ENCODE data around the gene PARD3B. TPM values are rescaled to one million over a fixed set of nuclear protein-coding genes. Genes with fewer than 3 reads are reported as not detected.

Gene PARD3B
- total and polyA plus RNA-seq, 2 of the 4 experiments (the other 2 are of a cell fraction) = 3.3 to 15.6 TPM

DNA sequence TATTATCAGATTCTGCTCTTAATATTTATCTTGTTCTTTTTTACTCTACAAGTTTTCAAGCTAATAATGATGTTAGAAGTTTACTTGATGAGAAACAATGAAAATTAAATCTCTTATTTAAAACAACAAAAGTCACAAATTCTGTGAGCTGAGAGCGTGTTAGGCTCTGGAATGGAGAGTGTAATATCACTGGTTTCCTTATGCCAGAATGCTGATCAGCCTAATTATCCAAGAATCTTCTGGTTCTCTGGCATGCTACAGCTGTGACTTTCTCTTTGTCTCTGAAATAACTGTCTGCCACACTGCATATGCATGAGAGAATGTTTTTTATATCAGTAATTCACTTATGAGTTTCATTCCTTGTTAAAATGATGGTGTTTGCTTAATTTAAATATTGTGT, 236.7 kb downstream of the PARD3B start:
- no CpG with 5 or more reads among the region's 1 CpG for WGBS, 2 experiments (ENCODE audit: extremely low coverage in 2 of 2, insufficient read length in 1 of 2)
- CTCF ChIA-PET = no interaction called here

More for the DNA sequence above, 236.7 kb downstream of the PARD3B start:
- Histone ChIP-seq H2BK15ac (ENCODE audit: low read depth, low read length) (no peak overlapping the region), H2AK9ac (replicated peaks; ENCODE audit: low read depth, low read length, poor library complexity) (no peak overlapping the region), H3K9me1 (ENCODE audit: insufficient read depth, low read length) (no peaks in the 10 kb centered on the region), H4K5ac (ENCODE audit: low read depth, low read length) (no peak overlapping the region), H3K9me3 (ENCODE audit: control insufficient read depth, insufficient read depth, low read length) (no peaks in the 10 kb centered on the region), H3K18ac (ENCODE audit: low read depth, low read length) (no peak overlapping the region), H4K8ac (ENCODE audit: low read depth in 2 of 2, low read length in 2 of 2) (no peak overlapping the region), H3K23ac (ENCODE audit: low read depth, low read length) (no peak overlapping the region), H3K36me3 (ENCODE audit: control insufficient read depth, insufficient read depth, low read length) (no peaks in the 10 kb centered on the region), H3K27ac (ENCODE audit: insufficient read depth, low read length) (no peak overlapping the region), H3K4me3 (ENCODE audit: insufficient read depth, low read depth, low read length) (no peak overlapping the region), H2AFZ (replicated peaks; ENCODE audit: low read length, poor library complexity) (no peak overlapping the region), H4K91ac (ENCODE audit: insufficient read depth, low read depth, low read length) (no peak overlapping the region), H3K4me2 (ENCODE audit: low read depth, low read length) (no peak overlapping the region), H2BK5ac (ENCODE audit: low read depth, low read length, poor library complexity, severe bottlenecking) (no peak overlapping the region), H3K79me1 (ENCODE audit: low read depth in 1 of 2, low read length in 2 of 2) (peaks cover 19 to 24% of the 10 kb centered on the region in 2 experiments), H3K4ac (ENCODE audit: low read depth, low read length) (no peak overlapping the region), H2AK5ac (ENCODE audit: low read depth, low read length) (no peak overlapping the region), H3K14ac (replicated peaks; ENCODE audit: low read depth, low read length) (no peak overlapping the region), H3K9ac (ENCODE audit: low read depth, low read length) (no peak overlapping the region), H3K4me1 (ENCODE audit: control insufficient read depth, insufficient read depth, low read length) (no peaks in the 10 kb centered on the region), H3K56ac (ENCODE audit: extremely low read depth, insufficient read depth, low read length) (no peak overlapping the region), H2BK20ac (ENCODE audit: low read depth, low read length) (no peak overlapping the region), H4K20me1 (ENCODE audit: insufficient read depth, low read length) (peaks cover 10% of the 10 kb centered on the region), H2BK120ac (ENCODE audit: low read depth, low read length) (no peak overlapping the region), H3K27me3 (ENCODE audit: control insufficient read depth, insufficient read depth, low read length) (no peaks in the 10 kb centered on the region)
- POLR2A ChIA-PET (ENCODE audit: unreplicated experiment) = no interaction called here
- intact Hi-C loops (cut with micrococcal nuclease) = no loop called here
- no peak for TF ChIP-seq SMC3 (IDR thresholded peaks at IDR 0.05; ENCODE audit: low read depth, low read length)
- TF ChIP-seq CEBPB (IDR thresholded peaks at IDR 0.05; ENCODE audit: low read depth, low read length) = no peak
- TF ChIP-seq, protein P1, sequence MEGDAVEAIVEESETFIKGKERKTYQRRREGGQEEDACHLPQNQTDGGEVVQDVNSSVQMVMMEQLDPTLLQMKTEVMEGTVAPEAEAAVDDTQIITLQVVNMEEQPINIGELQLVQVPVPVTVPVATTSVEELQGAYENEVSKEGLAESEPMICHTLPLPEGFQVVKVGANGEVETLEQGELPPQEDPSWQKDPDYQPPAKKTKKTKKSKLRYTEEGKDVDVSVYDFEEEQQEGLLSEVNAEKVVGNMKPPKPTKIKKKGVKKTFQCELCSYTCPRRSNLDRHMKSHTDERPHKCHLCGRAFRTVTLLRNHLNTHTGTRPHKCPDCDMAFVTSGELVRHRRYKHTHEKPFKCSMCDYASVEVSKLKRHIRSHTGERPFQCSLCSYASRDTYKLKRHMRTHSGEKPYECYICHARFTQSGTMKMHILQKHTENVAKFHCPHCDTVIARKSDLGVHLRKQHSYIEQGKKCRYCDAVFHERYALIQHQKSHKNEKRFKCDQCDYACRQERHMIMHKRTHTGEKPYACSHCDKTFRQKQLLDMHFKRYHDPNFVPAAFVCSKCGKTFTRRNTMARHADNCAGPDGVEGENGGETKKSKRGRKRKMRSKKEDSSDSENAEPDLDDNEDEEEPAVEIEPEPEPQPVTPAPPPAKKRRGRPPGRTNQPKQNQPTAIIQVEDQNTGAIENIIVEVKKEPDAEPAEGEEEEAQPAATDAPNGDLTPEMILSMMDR (conservative IDR thresholded peaks at IDR 0.05; ENCODE audit: low read depth, low read length) = no peak
- TF ChIP-seq, protein P2, sequence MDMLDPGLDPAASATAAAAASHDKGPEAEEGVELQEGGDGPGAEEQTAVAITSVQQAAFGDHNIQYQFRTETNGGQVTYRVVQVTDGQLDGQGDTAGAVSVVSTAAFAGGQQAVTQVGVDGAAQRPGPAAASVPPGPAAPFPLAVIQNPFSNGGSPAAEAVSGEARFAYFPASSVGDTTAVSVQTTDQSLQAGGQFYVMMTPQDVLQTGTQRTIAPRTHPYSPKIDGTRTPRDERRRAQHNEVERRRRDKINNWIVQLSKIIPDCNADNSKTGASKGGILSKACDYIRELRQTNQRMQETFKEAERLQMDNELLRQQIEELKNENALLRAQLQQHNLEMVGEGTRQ (IDR thresholded peaks at IDR 0.05; ENCODE audit: low read depth, low read length) = no peak
- no peak for TF ChIP-seq CHD1 (IDR thresholded peaks at IDR 0.05; ENCODE audit: low read depth, low read length)
- TF ChIP-seq RAD21 (IDR thresholded peaks at IDR 0.05; ENCODE audit: low read length) = no peak
- no peak for TF ChIP-seq POLR2A (IDR thresholded peaks at IDR 0.05; ENCODE audit: low read depth, low read length)
- TF ChIP-seq NFE2L2 (IDR thresholded peaks at IDR 0.05; ENCODE audit: low read depth, low read length) = no peak
- TF ChIP-seq, protein P3, sequence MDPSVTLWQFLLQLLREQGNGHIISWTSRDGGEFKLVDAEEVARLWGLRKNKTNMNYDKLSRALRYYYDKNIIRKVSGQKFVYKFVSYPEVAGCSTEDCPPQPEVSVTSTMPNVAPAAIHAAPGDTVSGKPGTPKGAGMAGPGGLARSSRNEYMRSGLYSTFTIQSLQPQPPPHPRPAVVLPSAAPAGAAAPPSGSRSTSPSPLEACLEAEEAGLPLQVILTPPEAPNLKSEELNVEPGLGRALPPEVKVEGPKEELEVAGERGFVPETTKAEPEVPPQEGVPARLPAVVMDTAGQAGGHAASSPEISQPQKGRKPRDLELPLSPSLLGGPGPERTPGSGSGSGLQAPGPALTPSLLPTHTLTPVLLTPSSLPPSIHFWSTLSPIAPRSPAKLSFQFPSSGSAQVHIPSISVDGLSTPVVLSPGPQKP (IDR thresholded peaks at IDR 0.05; ENCODE audit: borderline replicate concordance, low read depth, low read length) = no peak
- no peak for TF ChIP-seq RFX5 (IDR thresholded peaks at IDR 0.05; ENCODE audit: low read depth, low read length)
- no peak for TF ChIP-seq BHLHE40 (IDR thresholded peaks at IDR 0.05; ENCODE audit: low read depth, low read length)
- DNase-seq = no peak
- dilution Hi-C loops (cut with HindIII; ENCODE audit: low sequenced_read_pairs, unreplicated experiment) = no loop called here
- ATAC-seq (ENCODE audit: low read depth) = no peak
- in situ Hi-C loops (cut with MboI; ENCODE audit: low sequenced_read_pairs) = no loop called here
- BruUV-seq (replicated peaks) = no TSS peak
